T-helper 1 cell treated with Interleukin-12 subunit alpha and Interleukin-12 subunit beta and Interleukin-4 antibody, amounts not matched to agents 30 μg/mL and 1 μg/mL, for 36 hours (primary cell): ENCODE results near the gene CWF19L2.
"Not testable (repeated sequence)": the region's sequence is repeated elsewhere in the genome, so short reads cannot be mapped to it uniquely, and the experiment has no call there.

Experiments
- H3K27ac Mint-ChIP-seq: one replicate; pipeline ENCODE4 v1.8.0; 2021; ENCODE audit warnings: mild to moderate bottlenecking, mixed read lengths
- H3K27me3 Mint-ChIP-seq: one replicate; pipeline ENCODE4 v1.8.0; 2021; ENCODE audit warnings: low read depth, mixed read lengths
- H3K36me3 Mint-ChIP-seq: one replicate; pipeline ENCODE4 v1.8.0; 2021; ENCODE audit warnings: low read depth, mixed read lengths
- H3K4me1 Mint-ChIP-seq: one replicate; pipeline ENCODE4 v1.8.0; 2021; ENCODE audit warnings: low read depth, mixed read lengths
- H3K4me3 Mint-ChIP-seq: one replicate; pipeline ENCODE4 v1.8.0; 2021; ENCODE audit warnings: mild to moderate bottlenecking, moderate library complexity, mixed read lengths
- H3K9me3 Mint-ChIP-seq: one replicate; pipeline ENCODE4 v1.8.0; 2021; ENCODE audit warnings: mixed read lengths

The CWF19L2 gene

GRCh38 chr11:107397357-107397756, 60.3 kb downstream of the CWF19L2 start:
- Mint-ChIP-seq H3K27ac (no peak overlapping the region), H3K4me3 (no peak overlapping the region), H3K9me3 (peaks cover 9% of the 10 kb centered on the region), H3K36me3 (peaks cover 25% of the 10 kb centered on the region), H3K27me3 (no peaks in the 10 kb centered on the region), H3K4me1 (no peaks in the 10 kb centered on the region)

- Mint-ChIP-seq H3K36me3 (peaks cover 24% of the 10 kb centered on the region), H3K4me3 (no peak overlapping the region), H3K27ac (no peak overlapping the region), H3K27me3 (no peaks in the 10 kb centered on the region), H3K4me1 (no peaks in the 10 kb centered on the region), H3K9me3 (no peaks in the 10 kb centered on the region)
Measured at GRCh38 chr11:107392611-107393010, 65.0 kb downstream of the CWF19L2 start.

- H3K27ac Mint-ChIP-seq, H3K4me3 Mint-ChIP-seq, H3K4me1 Mint-ChIP-seq, H3K9me3 Mint-ChIP-seq, H3K27me3 Mint-ChIP-seq: not testable (repeated sequence)
- H3K36me3 Mint-ChIP-seq: peaks cover 26% of the 10 kb centered on the region
Measured at GRCh38 chr11:107390701-107391100, 66.9 kb downstream of the CWF19L2 start.

- H3K36me3 Mint-ChIP-seq: peaks cover 26% of the 10 kb centered on the region
- H3K4me1 Mint-ChIP-seq: no peaks in the 10 kb centered on the region
- no peaks in the 10 kb centered on the region for H3K9me3 Mint-ChIP-seq
- no peaks in the 10 kb centered on the region for H3K27me3 Mint-ChIP-seq
- no peak overlapping the region for H3K27ac Mint-ChIP-seq
- no peak overlapping the region for H3K4me3 Mint-ChIP-seq
Measured at GRCh38 chr11:107387666-107388065, 70.0 kb downstream of the CWF19L2 start.

GRCh38 chr11:107385361-107385981, 72.2 kb downstream of the CWF19L2 start:
- H3K27me3 Mint-ChIP-seq: no peaks in the 10 kb centered on the region
- no peaks in the 10 kb centered on the region for H3K9me3 Mint-ChIP-seq
- H3K4me3 Mint-ChIP-seq: no peak overlapping the region
- H3K27ac Mint-ChIP-seq: no peak overlapping the region
- no peaks in the 10 kb centered on the region for H3K4me1 Mint-ChIP-seq
- peaks cover 14% of the 10 kb centered on the region for H3K36me3 Mint-ChIP-seq

- Mint-ChIP-seq H3K36me3 (peaks cover 7% of the 10 kb centered on the region), H3K27me3 (no peaks in the 10 kb centered on the region), H3K9me3 (no peaks in the 10 kb centered on the region), H3K27ac (no peak overlapping the region), H3K4me3 (no peak overlapping the region), H3K4me1 (no peaks in the 10 kb centered on the region)
Measured at GRCh38 chr11:107384144-107384852, 73.3 kb downstream of the CWF19L2 start.

GRCh38 chr11:107372439-107372838, 85.2 kb downstream of the CWF19L2 start:
- H3K4me1 Mint-ChIP-seq: no peaks in the 10 kb centered on the region
- no peaks in the 10 kb centered on the region for H3K9me3 Mint-ChIP-seq
- H3K4me3 Mint-ChIP-seq: no peak overlapping the region
- no peaks in the 10 kb centered on the region for H3K36me3 Mint-ChIP-seq
- no peaks in the 10 kb centered on the region for H3K27me3 Mint-ChIP-seq
- H3K27ac Mint-ChIP-seq: no peak overlapping the region

- no peak overlapping the region for H3K27ac Mint-ChIP-seq
Measured at GRCh38 chr11:107370390-107370789, 87.2 kb downstream of the CWF19L2 start.

GRCh38 chr11:107359701-107360100, 97.9 kb downstream of the CWF19L2 start:
- Mint-ChIP-seq H3K4me1 (no peaks in the 10 kb centered on the region), H3K9me3 (peaks cover 4% of the 10 kb centered on the region), H3K27me3 (no peaks in the 10 kb centered on the region), H3K4me3 (no peak overlapping the region), H3K27ac (no peak overlapping the region), H3K36me3 (peaks cover 12% of the 10 kb centered on the region)

More at GRCh38 chr11:107370390-107370789, 87.2 kb downstream of the CWF19L2 start:
- no peaks in the 10 kb centered on the region for H3K27me3 Mint-ChIP-seq
- no peak overlapping the region for H3K4me3 Mint-ChIP-seq
- H3K4me1 Mint-ChIP-seq: no peaks in the 10 kb centered on the region
- H3K36me3 Mint-ChIP-seq: no peaks in the 10 kb centered on the region
- H3K9me3 Mint-ChIP-seq: no peaks in the 10 kb centered on the region

GRCh38 chr11:107357877-107358276, 99.7 kb downstream of the CWF19L2 start:
- H3K27me3 Mint-ChIP-seq: no peaks in the 10 kb centered on the region
- H3K9me3 Mint-ChIP-seq: peaks cover 4% of the 10 kb centered on the region
- no peak overlapping the region for H3K27ac Mint-ChIP-seq
- H3K36me3 Mint-ChIP-seq: peaks cover 13% of the 10 kb centered on the region
- H3K4me3 Mint-ChIP-seq: no peak overlapping the region
- H3K4me1 Mint-ChIP-seq: no peaks in the 10 kb centered on the region

- Mint-ChIP-seq H3K4me3 (no peak overlapping the region), H3K27ac (no peak overlapping the region), H3K4me1 (no peaks in the 10 kb centered on the region), H3K36me3 (peaks cover 6% of the 10 kb centered on the region), H3K9me3 (no peaks in the 10 kb centered on the region), H3K27me3 (no peaks in the 10 kb centered on the region)
Measured at GRCh38 chr11:107354780-107355179, 102.8 kb downstream of the CWF19L2 start.

- no peak overlapping the region for H3K27ac Mint-ChIP-seq
- H3K4me3 Mint-ChIP-seq: no peak overlapping the region
- H3K4me1 Mint-ChIP-seq: no peaks in the 10 kb centered on the region
- no peaks in the 10 kb centered on the region for H3K9me3 Mint-ChIP-seq
- peaks cover 7% of the 10 kb centered on the region for H3K36me3 Mint-ChIP-seq
- H3K27me3 Mint-ChIP-seq: no peaks in the 10 kb centered on the region
Measured at GRCh38 chr11:107337917-107338316, 119.7 kb downstream of the CWF19L2 start.

- H3K36me3 Mint-ChIP-seq: peaks cover 12% of the 10 kb centered on the region
- no peaks in the 10 kb centered on the region for H3K4me1 Mint-ChIP-seq
- H3K4me3 Mint-ChIP-seq: no peak overlapping the region
- no peaks in the 10 kb centered on the region for H3K27me3 Mint-ChIP-seq
- no peaks in the 10 kb centered on the region for H3K9me3 Mint-ChIP-seq
- no peak overlapping the region for H3K27ac Mint-ChIP-seq
Measured at GRCh38 chr11:107331728-107332127, 125.9 kb downstream of the CWF19L2 start.

- no peaks in the 10 kb centered on the region for H3K4me1 Mint-ChIP-seq
Measured at GRCh38 chr11:107329164-107329563, 128.5 kb downstream of the CWF19L2 start.

GRCh38 chr11:107316426-107316825, 141.2 kb downstream of the CWF19L2 start:
- Mint-ChIP-seq H3K4me1 (no peaks in the 10 kb centered on the region), H3K9me3 (peaks cover 16% of the 10 kb centered on the region), H3K27me3 (no peaks in the 10 kb centered on the region), H3K36me3 (peaks cover 14% of the 10 kb centered on the region), H3K4me3 (no peak overlapping the region), H3K27ac (no peak overlapping the region)

More at GRCh38 chr11:107329164-107329563, 128.5 kb downstream of the CWF19L2 start:
- Mint-ChIP-seq H3K4me3 (no peak overlapping the region), H3K9me3 (no peaks in the 10 kb centered on the region), H3K27me3 (no peaks in the 10 kb centered on the region), H3K27ac (no peak overlapping the region), H3K36me3 (peaks cover 13% of the 10 kb centered on the region)
